Stimulated activated CD4-positive, alpha-beta T cell treated with anti-CD3 and anti-CD28 coated beads, Interleukin-15, amount 100 ng/mL, for 48 hours (primary cell): ENCODE measurements around the gene MYO5A.
A peak's percentile ranks its signal among the peaks of the same experiment; 100 is the strongest.
"Not testable (repeated sequence)": the region's sequence is repeated elsewhere in the genome, so short reads cannot be mapped to it uniquely, and the experiment has no call there.

ENCODE experiments used
- DNase-seq, 2 donors: peaks; one replicate each; pipeline ENCODE4 v3.0.0-alpha.2; 2020; ENCODE audit warnings: low read depth in 2 of 2

MYO5A gene

DNA sequence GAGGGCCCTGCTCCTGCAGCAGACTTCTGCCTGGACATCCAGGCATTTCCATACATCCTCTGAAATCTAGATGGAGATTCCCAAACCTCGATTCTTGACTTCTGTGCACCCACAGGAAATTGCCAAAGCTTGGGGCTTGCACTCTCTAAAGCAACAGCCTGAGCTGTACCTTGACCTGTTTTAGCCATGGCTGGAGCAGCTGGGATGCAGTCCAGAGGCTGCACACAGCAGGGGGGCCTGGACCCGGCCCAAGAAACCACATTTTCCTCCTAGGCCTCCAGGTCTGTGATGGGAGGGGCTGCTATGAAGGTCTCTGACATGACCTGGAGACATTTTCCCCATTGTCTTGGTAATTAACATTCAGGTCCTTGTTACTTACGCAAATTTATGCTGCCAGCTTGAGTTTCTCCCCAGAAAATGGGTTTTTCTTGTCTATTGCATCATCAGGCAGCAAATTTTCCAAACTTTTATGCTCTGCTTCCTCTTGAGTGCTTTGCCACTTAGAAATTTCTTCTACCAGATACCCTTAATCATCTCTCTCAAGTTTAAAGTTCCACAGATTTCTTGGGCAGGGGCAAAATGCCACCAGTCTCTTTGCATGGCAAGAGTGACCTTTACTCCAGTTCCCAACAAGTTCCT is 11.8 kb upstream of the MYO5A start:
- no peak for DNase-seq

DNA sequence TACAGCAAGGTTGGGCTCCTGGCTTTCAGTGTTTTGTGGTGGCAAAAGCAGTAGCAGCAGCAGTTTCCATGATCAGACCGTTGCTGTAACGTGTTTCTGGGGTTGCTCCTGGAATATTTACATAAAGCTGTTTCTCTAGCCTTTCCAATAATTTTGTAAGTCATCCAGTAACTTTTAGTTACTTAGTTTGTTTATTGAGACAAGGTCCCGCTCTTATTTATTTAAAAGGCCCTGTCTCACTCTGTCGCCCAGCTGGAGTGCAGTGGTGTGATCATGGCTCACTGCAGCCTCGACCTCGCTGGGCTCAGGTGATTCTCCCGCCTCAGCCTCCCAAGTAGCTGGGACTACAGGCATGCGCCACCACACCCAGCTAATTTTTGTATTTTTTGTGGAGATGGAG is 8.8 kb upstream of the MYO5A start:
- no peak for DNase-seq

DNA sequence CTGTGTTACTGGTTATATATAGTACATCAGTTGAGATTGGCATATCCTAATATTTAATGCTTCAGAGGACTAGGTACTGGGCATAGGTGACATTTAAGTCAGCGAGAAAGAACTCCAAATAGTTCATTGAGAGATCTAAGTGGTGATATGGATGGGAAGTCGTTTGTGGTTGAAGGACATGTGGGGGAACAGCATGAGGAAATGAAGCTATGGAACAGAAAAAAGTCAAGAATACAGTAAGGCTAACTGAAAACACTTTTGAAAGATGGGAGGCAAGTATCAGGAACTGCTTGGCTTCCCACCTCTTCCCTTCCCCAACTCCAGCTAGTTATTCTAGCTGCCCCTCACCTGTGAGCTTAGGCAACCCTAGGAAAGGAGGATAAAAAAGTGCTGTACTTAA is 3.7 kb upstream of the MYO5A start:
- no peak for DNase-seq

DNA sequence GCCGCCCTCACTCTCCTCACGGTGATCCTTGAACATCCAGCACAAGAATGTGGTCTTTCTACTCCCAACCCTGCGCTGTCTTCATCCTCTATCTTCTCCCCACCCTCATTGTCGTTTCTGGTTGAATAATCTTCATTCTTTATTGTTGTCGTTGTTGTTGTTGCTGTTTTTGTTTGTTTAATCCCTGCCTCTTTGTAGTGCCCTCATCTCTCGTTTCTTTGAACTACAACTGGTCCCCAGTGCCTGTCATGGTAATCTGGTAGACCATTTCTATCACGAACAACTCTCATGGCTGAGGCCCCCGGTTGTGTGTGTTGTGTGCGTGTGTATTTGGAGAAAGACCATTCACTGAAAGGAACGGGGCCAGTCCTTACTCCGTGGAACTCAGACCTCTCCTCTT is 1.3 kb upstream of the MYO5A start:
- DNase-seq, result no peak

DNA sequence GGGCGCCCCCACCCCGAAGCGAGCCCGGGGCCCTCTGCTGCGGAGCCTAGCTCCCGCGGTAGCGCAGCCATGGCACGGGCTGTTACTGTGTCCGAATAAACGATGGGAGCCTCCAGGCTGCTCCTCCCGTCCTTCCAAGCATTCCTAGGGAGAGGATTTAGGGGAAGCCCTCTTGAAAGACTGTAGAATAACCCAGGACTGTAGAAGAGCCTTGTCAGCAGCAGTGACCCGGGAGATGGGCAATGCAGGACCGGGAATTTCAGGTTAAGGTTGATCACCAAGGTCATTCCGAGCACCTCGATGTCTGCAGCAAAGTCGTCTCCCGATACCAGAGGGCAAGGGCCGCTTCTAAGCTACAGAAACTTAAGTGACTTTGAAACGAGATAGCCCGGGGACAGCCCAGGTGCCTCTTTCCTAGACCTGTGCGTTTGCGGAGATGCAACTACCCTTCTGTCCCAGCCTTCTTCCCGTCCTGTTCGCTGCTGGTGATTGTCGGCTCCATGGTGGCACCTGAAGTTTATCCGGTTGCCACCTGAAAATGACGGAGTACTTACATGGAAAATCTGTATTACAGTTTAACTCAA is 753 bp upstream of the MYO5A start:
- DNase-seq, result no peak

DNA sequence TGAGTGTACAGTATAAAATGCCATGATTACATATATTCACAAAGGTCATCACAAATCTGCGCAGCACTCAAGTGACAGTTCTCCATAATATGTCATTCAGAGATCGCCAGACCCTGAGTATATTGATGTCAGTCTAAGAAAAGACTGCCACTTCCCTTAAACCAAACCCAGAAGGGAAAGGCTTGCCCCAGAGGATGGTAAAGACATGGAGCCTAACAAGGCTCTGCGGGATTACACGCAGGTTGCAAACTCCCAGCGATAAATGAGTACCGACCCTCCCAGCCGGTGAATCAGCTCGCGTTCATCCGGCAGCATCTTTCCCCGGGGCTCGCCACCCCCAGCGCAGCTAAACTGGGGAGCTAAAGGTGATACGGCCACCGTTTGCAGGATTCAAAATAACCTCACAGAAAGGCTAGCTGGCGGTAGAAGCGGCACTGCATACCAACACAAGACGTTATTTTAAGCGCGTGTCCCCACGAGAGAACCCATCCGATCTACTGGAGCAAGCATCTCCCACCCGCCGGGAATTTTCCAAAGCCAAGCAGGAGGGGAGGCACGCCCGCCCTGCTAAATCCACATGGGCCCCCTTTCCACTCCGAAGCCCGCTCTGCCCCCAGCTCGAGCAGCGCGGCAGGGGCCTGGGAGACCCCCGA is 643 bp downstream of the MYO5A start:
- peak; percentile 22 to 27 for DNase-seq

DNA sequence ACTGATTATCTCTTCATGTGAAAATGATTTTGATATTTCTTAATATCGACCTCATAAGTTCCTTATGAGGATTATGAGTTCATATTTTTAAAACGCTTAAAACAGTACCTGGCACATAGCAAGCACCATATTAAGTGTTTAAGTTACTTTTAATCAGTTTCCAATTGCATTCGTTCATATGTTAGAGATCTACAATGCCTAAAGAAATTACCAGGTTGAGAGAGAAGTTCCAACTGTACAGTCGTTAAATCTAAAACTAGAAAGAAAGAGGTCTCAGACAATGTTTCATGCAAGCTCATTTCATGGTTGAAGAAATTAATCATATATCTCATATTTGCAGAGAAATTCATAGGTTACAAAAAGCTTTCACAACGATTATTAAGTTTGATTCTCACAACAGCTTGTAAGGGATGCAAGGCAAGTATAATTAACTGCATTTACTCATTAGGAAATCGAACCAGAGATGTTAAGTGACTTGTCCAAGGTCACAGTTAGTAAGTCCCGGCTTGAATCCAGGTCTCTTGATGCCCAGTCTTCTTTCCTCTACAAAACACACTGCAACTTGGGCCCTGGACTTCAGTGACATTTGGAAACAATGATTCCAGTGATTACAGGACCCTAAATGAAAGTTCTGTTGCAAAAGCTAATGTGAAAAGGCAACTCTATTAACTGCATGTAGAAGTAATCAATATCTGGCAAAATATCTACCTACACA is 1.3 kb downstream of the MYO5A start:
- no peak for DNase-seq

DNA sequence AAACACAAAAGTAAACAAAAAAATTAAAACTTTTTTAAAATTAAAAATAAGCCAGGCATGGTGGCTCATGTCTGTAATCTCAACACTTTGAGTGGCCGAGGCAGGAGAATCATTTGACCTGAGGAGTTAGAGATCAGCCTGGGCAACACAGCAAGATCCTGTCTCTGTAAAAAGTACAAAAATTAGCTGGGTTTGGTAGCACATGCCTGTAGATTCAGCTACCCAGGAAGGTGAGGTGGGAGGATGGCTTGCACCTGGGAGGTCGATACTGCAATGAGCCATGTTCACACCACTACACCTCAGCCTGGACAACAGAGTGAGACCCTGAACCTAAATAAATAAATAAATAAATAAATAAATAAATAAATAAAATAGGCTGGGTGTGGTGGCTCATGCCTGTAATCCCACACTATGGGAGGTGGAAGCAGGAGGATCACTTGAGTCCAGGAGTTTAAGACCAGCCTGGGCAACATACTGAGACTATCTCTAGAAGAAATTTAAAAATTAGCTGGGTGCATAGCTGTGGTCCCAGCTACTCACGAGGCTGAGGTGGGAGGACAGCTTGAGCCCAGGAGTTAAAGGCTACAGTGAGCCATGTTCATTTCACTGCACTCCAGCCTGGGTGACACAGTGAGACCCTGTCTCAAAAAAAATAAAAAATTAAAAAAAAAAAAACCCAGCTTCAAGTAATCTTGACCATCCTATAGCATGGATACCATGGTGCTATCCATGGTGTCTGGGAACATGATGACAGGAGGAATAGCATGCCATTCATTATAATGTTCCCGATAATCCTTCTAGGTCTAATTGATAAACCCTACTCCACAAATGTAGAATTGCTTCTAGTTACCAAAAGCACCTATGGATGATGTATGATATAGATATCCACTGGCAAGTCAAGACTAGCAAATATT is 4.2 kb downstream of the MYO5A start:
- no peak for DNase-seq

DNA sequence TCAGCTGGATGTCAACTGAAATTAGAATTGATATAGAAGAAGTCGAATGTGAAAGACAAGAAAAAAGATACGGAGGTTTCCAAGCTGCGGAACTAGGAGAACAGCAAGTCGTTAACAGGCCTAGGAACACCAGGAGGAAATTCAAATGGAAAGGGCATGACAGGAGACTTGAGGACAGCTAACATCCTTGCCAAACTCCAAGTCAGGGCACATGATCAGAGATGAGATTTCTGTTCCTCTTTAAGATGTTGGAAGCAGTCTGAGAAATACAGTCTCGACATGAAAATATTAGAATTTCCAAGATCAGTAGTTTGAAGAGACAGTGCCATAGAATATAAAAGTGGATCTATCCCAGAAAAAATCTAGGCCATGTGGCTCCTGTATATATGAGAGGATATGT is 5.0 kb downstream of the MYO5A start:
- DNase-seq, result no peak

DNA sequence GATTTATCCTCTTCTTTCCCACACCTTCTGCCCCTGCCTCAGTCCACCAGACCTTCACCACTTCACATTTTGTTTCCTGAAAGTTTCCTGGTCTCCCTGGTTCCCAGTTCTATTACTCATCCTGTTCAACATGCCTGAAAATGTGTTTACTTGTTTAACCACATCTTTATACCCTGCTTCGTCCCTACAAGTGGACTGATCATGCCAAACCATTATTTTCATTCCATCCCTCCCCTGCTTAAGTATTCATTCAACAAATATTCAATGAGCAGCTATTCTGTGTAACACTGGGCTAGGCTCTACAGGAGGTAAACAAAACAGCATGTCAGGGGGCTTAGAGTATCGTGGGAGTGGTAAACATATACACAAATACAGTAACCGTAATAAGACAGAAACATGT is 5.5 kb downstream of the MYO5A start:
- DNase-seq, result no peak

DNA sequence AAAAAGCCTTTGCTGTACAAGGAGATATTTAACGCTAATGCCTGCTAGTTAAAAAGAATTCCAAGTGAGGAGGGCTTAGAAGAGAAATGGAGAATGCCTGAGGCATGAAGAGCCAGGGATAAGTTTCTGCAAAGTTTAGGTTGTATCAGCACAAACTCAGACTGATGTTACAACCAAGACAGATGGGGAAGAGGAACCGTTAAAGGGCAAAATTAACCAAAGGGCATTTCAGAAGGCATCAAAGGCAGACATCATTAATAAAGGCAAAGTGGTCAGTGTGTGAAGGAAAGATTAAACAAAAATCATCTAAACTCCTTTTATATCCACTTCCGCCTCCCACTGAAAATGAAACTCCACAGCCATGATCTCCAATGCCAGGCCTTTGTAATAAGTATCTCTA is 7.0 kb downstream of the MYO5A start:
- DNase-seq, result no peak

DNA sequence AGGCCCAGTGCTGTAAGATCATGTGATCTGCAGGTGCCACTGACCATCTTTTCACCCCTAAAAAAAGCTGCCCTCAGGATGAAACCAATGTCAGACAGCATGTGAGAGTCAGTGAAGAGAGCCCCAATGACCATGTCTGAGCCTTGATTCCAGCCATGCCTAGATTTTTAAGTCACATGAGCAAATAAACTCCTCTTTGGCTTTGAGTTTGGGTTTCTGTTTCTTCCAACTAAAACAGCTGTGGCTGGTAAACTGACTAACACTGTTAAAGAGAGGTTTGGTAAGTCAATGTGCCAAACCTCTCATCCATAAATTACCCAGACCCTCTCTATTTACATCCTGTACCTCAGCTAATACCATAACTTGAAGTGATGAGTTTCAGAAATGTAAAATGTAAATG is 8.3 kb downstream of the MYO5A start:
- DNase-seq, result no peak

DNA sequence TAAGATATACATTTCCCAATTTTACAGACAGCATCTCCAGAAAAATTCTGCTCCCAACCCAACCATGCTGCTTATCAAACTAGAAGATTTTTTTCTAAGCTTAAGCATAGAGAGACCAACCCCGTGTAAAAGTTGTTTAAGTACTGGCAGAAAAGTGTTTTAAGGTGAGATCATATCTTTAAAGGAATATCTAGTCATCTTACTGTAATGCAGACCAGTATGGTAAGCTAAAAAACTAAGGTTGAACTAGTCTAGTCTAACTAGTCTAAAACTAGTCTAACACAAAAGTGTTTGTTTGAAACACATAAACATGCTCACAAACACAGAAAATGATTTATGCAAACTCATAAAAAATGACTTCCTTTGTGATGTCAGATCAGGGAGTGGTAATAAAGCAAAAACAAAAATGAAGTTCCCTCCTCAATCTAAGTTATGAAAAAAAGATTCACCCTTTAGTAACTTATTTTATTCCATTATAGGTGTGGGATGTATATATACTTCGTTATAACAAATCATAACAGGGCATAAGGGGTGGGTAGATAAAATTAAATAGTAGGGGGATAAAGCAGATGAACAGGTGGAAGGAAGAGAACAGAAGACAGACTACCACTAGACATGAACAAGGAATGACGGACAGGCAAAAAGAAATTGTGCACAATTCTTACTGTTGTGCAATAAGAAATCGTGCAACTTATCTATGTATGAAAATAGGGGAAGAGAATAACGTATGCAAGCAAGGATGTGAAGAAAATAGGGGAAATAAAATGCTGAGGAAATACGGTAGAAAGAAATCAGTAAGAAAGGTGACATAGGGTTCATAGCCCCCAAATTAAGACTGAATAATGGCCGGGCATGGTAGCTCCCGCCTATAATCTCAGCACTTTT is 10.0 kb downstream of the MYO5A start:
- DNase-seq, result no peak

DNA sequence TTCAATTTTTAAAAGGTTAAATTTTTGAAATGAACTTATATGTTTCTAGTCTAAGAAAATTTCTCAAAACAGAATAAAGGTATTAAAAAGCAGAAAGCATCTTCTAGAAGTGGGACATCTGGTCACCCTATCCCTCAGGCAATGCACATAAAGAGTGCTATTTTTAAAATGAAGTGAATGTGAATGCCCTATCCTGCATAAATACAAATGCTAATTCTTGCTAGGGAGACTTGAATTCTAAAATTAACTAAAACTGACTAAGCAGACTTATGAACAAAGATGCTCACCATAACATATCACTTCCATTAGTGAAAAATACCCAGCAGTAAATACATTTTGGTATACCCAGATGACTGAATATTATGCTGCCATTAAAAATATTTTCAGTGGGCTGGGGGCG is 11.7 kb downstream of the MYO5A start:
- no peak for DNase-seq

DNA sequence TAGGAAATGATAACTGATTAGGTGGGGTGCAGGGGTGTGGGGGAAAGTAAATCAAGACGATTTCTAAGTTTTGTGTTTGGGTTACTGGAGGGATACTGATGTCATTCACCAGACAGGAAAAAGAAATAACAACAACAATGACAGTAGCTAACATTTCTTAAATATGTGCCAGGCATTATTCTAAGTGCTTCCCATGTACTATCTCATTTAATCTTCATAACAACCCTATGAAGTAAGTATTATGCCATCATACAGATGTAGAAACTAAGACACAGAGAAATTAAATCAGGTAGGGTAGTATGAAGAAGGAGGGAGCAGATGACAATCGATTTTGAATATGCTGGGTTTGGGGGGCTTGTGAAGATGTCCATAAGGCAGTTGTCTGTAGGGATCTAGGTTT is 13.3 kb downstream of the MYO5A start:
- no peak for DNase-seq

DNA sequence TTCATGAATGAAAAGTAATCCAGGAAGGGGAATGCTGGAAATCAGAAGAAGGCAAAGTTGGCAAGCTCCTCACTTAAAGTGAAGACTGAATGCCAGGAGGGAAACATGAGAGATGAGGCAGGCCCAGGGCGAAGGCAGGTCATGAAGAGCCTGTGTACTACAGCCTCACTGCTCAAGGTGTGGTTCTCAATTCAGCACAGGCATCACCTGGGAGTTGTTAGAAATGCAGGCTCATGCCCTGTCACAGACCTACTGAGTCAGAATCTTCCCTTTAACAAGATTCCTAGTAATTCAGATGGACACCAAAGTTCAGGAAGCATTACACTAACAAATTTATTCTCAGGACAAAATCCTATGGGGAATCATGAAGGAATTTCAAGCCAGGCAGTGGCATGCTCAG is 14.2 kb downstream of the MYO5A start:
- DNase-seq, result no peak

DNA sequence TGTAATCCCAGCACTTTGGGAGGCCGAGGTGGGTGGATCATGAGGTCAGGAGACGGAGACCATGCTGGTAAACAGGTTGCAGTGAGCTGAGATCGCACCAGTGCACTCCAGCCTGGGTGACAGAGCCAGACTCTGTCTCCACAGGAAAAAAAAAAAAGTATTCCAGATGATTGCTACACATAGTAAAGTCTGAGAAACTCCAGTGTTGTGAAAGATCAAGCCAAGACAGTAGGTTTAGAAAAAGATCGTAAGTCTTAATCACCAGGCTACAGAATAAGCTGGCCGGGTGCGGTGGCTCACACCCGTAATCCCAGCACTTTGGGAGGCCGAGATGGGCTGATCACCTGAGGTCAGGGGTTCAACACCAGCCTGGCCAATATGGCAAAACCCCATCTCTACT is 15.8 kb downstream of the MYO5A start:
- not testable (repeated sequence) for DNase-seq

DNA sequence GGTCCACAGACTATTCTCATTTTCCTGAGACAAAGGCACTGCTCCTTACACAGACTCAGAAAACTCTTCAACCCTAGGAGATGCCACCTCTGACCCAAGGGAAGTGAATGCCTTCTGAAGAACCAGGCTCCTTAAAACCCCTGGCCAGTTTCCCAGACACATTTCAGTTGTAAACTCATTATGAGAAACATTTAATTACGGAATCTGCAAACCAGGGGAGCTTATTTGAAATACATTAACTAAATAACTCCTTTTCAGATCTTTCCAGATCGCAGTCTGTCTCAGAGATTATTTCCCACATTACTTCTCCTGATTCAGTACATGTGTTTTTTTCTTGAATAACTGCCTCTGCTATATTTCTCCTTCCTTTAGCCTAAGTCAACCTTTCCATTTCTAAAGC is 17.6 kb downstream of the MYO5A start:
- no peak for DNase-seq

DNA sequence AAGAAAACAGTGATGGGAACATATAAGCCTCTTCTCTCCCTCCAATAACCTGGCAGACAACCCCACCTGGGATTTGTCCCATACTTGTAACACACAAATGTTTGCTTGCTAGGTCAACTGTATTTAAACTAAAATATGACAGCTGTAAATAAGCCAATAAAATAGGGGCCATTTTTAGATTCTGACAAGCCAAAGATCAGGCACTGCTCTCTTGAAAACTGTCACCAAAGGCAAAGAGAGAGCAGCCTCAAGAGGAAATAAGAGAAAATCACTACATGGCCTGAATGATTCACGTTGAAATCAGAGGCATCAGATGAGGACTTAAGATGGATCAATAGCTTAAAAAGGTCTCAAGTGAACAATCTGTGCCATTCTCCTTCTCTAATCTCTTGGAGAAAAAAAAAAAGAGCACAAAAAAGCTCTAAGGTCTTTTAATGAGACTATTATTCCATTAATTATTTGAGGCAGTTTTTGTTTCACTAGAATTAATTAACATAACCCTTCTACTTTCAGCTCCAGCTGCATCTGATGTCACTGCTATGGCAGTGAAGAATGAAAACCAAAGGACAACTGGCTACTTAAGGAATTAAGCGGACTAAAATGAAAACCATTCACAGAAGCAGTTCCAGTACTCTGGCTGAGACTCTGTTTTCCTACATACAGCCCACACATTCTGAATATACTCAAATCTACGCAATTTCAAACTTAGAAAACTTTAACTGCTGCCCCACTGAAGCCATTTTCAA is 19.0 kb downstream of the MYO5A start:
- no peak for DNase-seq

DNA sequence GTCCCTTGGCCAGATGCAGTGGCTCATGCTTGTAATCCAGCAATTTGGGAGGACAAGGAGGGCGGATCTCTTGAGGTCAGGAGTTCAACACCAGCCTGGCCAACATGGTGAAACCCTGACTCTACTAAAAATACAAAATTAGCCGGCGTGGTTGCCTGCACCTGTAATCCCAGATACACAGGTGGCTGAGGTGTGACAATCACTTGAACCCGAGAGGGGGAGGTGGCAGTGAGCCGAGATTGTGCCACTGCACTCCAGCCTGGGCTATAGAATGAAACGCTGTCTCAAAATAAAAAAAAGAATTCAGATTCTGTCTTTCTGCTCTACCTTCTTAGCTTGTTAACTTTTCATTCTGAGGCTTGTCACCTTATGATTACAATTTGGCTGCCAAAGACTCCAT is 22.1 kb downstream of the MYO5A start:
- DNase-seq, result no peak
